ENCODE measurements around the gene SLC66A1.

Gene SLC66A1

GRCh38 chr1:19321071-19321470 is 8.9 kb downstream of the SLC66A1 start:
- Histone ChIP-seq H3K36me3 (ENCODE audit: control insufficient read depth, insufficient read depth, low read length) (peaks cover 8% of the 10 kb centered on the region), H3K27me3 (ENCODE audit: control insufficient read depth, insufficient read depth, low read length) (no peaks in the 10 kb centered on the region), H3K4me3 (ENCODE audit: low read length) (no peak overlapping the region), H3K9me3 (ENCODE audit: control insufficient read depth, low read length) (no peaks in the 10 kb centered on the region), H3K4me1 (ENCODE audit: control insufficient read depth, insufficient read depth, low read length) (no peaks in the 10 kb centered on the region), H3K9ac (ENCODE audit: low read length) (no peak overlapping the region)

GRCh38 chr1:19322481-19322880 is 10.4 kb downstream of the SLC66A1 start:
- Histone ChIP-seq H3K27me3 (ENCODE audit: control insufficient read depth, insufficient read depth, low read length) (no peaks in the 10 kb centered on the region), H3K9ac (ENCODE audit: low read length) (no peak overlapping the region), H3K4me1 (ENCODE audit: control insufficient read depth, insufficient read depth, low read length) (no peaks in the 10 kb centered on the region), H3K9me3 (ENCODE audit: control insufficient read depth, low read length) (no peaks in the 10 kb centered on the region), H3K36me3 (ENCODE audit: control insufficient read depth, insufficient read depth, low read length) (peaks cover 8% of the 10 kb centered on the region), H3K4me3 (ENCODE audit: low read length) (no peak overlapping the region)

GRCh38 chr1:19323987-19324664 is 12.0 kb downstream of the SLC66A1 start:
- Histone ChIP-seq H3K9me3 (ENCODE audit: control insufficient read depth, low read length) (no peaks in the 10 kb centered on the region), H3K36me3 (ENCODE audit: control insufficient read depth, insufficient read depth, low read length) (peaks cover 8% of the 10 kb centered on the region), H3K9ac (ENCODE audit: low read length) (no peak overlapping the region), H3K4me1 (ENCODE audit: control insufficient read depth, insufficient read depth, low read length) (no peaks in the 10 kb centered on the region), H3K27me3 (ENCODE audit: control insufficient read depth, insufficient read depth, low read length) (no peaks in the 10 kb centered on the region), H3K4me3 (ENCODE audit: low read length) (no peak overlapping the region)

GRCh38 chr1:19324665-19324990 is 12.5 kb downstream of the SLC66A1 start:
- H3K9ac ChIP-seq (ENCODE audit: low read length) = no peak overlapping the region
- no peaks in the 10 kb centered on the region for H3K9me3 ChIP-seq (ENCODE audit: control insufficient read depth, low read length)
- H3K4me1 ChIP-seq (ENCODE audit: control insufficient read depth, insufficient read depth, low read length) = no peaks in the 10 kb centered on the region
- no peaks in the 10 kb centered on the region for H3K27me3 ChIP-seq (ENCODE audit: control insufficient read depth, insufficient read depth, low read length)
- H3K4me3 ChIP-seq (ENCODE audit: low read length) = no peak overlapping the region
- H3K36me3 ChIP-seq (ENCODE audit: control insufficient read depth, insufficient read depth, low read length) = peaks cover 8% of the 10 kb centered on the region

GRCh38 chr1:19325368-19325957 is 13.3 kb downstream of the SLC66A1 start:
- Histone ChIP-seq H3K9me3 (ENCODE audit: control insufficient read depth, low read length) (no peaks in the 10 kb centered on the region), H3K4me1 (ENCODE audit: control insufficient read depth, insufficient read depth, low read length) (no peaks in the 10 kb centered on the region), H3K36me3 (ENCODE audit: control insufficient read depth, insufficient read depth, low read length) (peaks cover 8% of the 10 kb centered on the region), H3K4me3 (ENCODE audit: low read length) (no peak overlapping the region), H3K9ac (ENCODE audit: low read length) (no peak overlapping the region), H3K27me3 (ENCODE audit: control insufficient read depth, insufficient read depth, low read length) (no peaks in the 10 kb centered on the region)

- Histone ChIP-seq H3K9me3 (ENCODE audit: control insufficient read depth, low read length) (no peaks in the 10 kb centered on the region), H3K9ac (ENCODE audit: low read length) (no peak overlapping the region), H3K36me3 (ENCODE audit: control insufficient read depth, insufficient read depth, low read length) (peaks cover 8% of the 10 kb centered on the region), H3K4me3 (ENCODE audit: low read length) (no peak overlapping the region), H3K4me1 (ENCODE audit: control insufficient read depth, insufficient read depth, low read length) (no peaks in the 10 kb centered on the region), H3K27me3 (ENCODE audit: control insufficient read depth, insufficient read depth, low read length) (no peaks in the 10 kb centered on the region)
Measured at GRCh38 chr1:19325958-19326747, 14.0 kb downstream of the SLC66A1 start.

- H3K9me3 ChIP-seq (ENCODE audit: control insufficient read depth, low read length) = no peaks in the 10 kb centered on the region
- H3K4me3 ChIP-seq (ENCODE audit: low read length) = no peak overlapping the region
- H3K27me3 ChIP-seq (ENCODE audit: control insufficient read depth, insufficient read depth, low read length) = no peaks in the 10 kb centered on the region
- H3K36me3 ChIP-seq (ENCODE audit: control insufficient read depth, insufficient read depth, low read length) = peaks cover 8% of the 10 kb centered on the region
- H3K4me1 ChIP-seq (ENCODE audit: control insufficient read depth, insufficient read depth, low read length) = no peaks in the 10 kb centered on the region
- H3K9ac ChIP-seq (ENCODE audit: low read length) = no peak overlapping the region
Measured at GRCh38 chr1:19326748-19327065, 14.6 kb downstream of the SLC66A1 start.

GRCh38 chr1:19327301-19327700 is 15.2 kb downstream of the SLC66A1 start:
- no peak overlapping the region for H3K9ac ChIP-seq (ENCODE audit: low read length)
- peaks cover 8% of the 10 kb centered on the region for H3K36me3 ChIP-seq (ENCODE audit: control insufficient read depth, insufficient read depth, low read length)
- no peaks in the 10 kb centered on the region for H3K4me1 ChIP-seq (ENCODE audit: control insufficient read depth, insufficient read depth, low read length)
- no peaks in the 10 kb centered on the region for H3K27me3 ChIP-seq (ENCODE audit: control insufficient read depth, insufficient read depth, low read length)
- no peak overlapping the region for H3K4me3 ChIP-seq (ENCODE audit: low read length)
- no peaks in the 10 kb centered on the region for H3K9me3 ChIP-seq (ENCODE audit: control insufficient read depth, low read length)

- Histone ChIP-seq H3K9ac (ENCODE audit: low read length) (no peak overlapping the region), H3K9me3 (ENCODE audit: control insufficient read depth, low read length) (no peaks in the 10 kb centered on the region), H3K4me3 (ENCODE audit: low read length) (no peak overlapping the region), H3K4me1 (ENCODE audit: control insufficient read depth, insufficient read depth, low read length) (no peaks in the 10 kb centered on the region), H3K27me3 (ENCODE audit: control insufficient read depth, insufficient read depth, low read length) (no peaks in the 10 kb centered on the region), H3K36me3 (ENCODE audit: control insufficient read depth, insufficient read depth, low read length) (peaks cover 8% of the 10 kb centered on the region)
Measured at GRCh38 chr1:19327736-19328135, 15.6 kb downstream of the SLC66A1 start.

GRCh38 chr1:19328486-19328885 is 16.4 kb downstream of the SLC66A1 start:
- Histone ChIP-seq H3K27me3 (ENCODE audit: control insufficient read depth, insufficient read depth, low read length) (no peaks in the 10 kb centered on the region), H3K36me3 (ENCODE audit: control insufficient read depth, insufficient read depth, low read length) (peaks cover 8% of the 10 kb centered on the region), H3K9ac (ENCODE audit: low read length) (no peak overlapping the region), H3K9me3 (ENCODE audit: control insufficient read depth, low read length) (no peaks in the 10 kb centered on the region), H3K4me1 (ENCODE audit: control insufficient read depth, insufficient read depth, low read length) (no peaks in the 10 kb centered on the region), H3K4me3 (ENCODE audit: low read length) (no peak overlapping the region)

GRCh38 chr1:19329188-19329587 is 17.1 kb downstream of the SLC66A1 start:
- Histone ChIP-seq H3K36me3 (ENCODE audit: control insufficient read depth, insufficient read depth, low read length) (peaks cover 2% of the 10 kb centered on the region), H3K4me3 (ENCODE audit: low read length) (no peak overlapping the region), H3K27me3 (ENCODE audit: control insufficient read depth, insufficient read depth, low read length) (no peaks in the 10 kb centered on the region), H3K9me3 (ENCODE audit: control insufficient read depth, low read length) (no peaks in the 10 kb centered on the region), H3K4me1 (ENCODE audit: control insufficient read depth, insufficient read depth, low read length) (no peaks in the 10 kb centered on the region), H3K9ac (ENCODE audit: low read length) (no peak overlapping the region)

- H3K9ac ChIP-seq (ENCODE audit: low read length) = no peak overlapping the region
- no peaks in the 10 kb centered on the region for H3K9me3 ChIP-seq (ENCODE audit: control insufficient read depth, low read length)
- no peaks in the 10 kb centered on the region for H3K36me3 ChIP-seq (ENCODE audit: control insufficient read depth, insufficient read depth, low read length)
Measured at GRCh38 chr1:19329611-19330010, 17.5 kb downstream of the SLC66A1 start.

More at GRCh38 chr1:19329611-19330010, 17.5 kb downstream of the SLC66A1 start:
- no peak overlapping the region for H3K4me3 ChIP-seq (ENCODE audit: low read length)
- no peaks in the 10 kb centered on the region for H3K27me3 ChIP-seq (ENCODE audit: control insufficient read depth, insufficient read depth, low read length)
- no peaks in the 10 kb centered on the region for H3K4me1 ChIP-seq (ENCODE audit: control insufficient read depth, insufficient read depth, low read length)
